SW480 (cell line): Measurements from ENCODE around the gene SLC15A4.
"Not testable (repeated sequence)": the region's sequence is repeated elsewhere in the genome, so short reads cannot be mapped to it uniquely, and the experiment has no call there.

ENCODE experiments used
- DNase-seq: peaks from one replicate; pipeline ENCODE4 v3.0.0-alpha.2; 2016; ENCODE audit warnings: low spot score

The SLC15A4 gene

DNA sequence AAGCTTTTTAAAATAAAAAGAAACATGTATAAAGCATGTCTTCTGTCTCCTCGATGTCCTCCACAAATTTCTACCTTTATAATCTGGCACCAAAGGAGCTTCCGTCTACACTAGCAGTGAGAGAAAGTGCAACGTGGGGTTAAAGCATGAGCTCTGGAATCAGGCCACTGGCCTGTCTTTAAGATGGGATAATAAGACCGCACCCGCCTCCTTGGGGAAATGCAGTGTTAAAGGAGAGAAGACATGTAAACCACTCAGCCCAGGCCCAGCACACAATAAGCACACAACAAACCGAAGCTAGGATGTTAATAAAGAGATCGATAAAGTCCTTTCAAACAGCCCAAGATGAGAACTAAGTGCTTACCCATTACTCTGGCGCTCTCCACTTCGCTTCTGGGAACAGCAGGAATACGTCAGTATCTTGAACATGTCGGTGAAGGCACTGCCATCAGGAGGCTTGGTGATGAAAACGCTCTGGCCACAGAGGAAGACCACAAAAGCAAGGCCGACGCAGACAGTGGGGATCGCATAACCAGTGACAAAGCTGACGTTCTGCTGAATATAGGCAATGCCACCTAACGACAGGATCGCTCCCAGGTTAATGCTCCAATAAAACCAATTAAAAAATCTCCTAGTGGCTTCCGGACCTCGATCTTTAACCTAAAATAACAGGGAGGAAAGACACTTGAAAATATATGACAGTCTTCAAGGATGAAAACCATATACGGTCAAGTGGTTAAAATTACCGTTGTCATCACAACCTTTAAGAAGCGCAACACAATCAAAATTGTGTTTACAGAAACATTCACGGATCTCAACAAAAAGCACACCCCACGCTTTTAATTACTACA, 9.1 kb downstream of the SLC15A4 start:
- DNase-seq = no peak

DNA sequence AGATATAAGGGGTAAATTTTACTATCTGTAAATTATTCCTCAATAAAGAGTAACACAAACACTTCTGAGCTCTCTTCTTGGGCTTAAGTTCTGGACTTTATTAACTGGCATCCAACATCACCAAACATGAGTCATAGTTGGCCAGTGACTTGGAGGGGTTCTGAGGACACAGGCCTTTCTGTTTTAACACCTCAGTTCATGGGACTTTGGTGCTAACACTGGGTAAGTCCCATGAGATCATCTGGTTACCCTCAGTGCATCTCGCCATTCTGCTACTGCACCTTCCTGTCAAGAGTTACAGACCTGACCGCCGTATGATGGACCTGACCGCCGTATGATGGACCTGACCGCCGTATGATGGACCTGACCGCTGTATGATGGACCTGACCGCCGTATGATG, 9.9 kb downstream of the SLC15A4 start:
- no peak for DNase-seq

DNA sequence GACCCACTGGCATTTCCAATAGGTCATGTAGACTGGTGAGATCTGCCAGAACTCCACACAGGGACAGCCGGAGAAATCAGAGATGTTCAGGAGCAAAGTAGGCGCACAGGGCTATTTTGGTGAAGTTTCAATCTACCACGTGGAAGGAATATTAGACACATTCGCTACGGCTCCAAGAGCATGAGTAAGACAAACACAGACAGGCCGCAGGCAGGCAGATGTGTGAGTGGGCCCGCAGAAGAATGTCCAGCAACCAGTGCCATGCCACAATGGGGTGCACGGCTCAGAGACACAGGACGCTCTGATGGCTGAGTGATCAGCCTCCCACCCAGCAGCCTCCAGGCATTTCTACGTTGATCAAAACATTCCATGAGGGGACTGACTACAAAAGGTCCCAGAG, 10.4 kb downstream of the SLC15A4 start:
- DNase-seq = no peak

GRCh38 chr12:128811806-128812205, 12.0 kb downstream of the SLC15A4 start:
- no peak for DNase-seq

GRCh38 chr12:128810182-128811127, 13.3 kb downstream of the SLC15A4 start:
- DNase-seq = no peak

DNA sequence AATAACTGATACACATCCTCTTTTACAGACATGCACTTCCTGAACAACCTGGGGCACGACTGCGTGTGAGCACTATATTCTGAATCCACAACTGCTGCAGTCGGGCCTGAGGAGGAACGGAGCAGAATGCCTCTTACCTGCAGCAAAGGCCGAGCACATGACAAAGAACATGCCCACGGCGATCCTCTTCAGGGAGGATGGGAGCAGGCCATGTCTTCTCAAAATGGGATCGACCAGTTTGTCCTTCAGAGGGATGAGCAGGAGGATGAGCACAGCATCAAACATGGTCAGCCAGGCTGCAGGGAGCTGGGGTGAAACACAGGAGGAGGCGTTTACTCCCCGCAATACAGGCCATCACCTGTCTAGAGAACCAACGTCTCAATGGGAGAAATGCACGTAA, 15.1 kb downstream of the SLC15A4 start:
- no peak for DNase-seq

DNA sequence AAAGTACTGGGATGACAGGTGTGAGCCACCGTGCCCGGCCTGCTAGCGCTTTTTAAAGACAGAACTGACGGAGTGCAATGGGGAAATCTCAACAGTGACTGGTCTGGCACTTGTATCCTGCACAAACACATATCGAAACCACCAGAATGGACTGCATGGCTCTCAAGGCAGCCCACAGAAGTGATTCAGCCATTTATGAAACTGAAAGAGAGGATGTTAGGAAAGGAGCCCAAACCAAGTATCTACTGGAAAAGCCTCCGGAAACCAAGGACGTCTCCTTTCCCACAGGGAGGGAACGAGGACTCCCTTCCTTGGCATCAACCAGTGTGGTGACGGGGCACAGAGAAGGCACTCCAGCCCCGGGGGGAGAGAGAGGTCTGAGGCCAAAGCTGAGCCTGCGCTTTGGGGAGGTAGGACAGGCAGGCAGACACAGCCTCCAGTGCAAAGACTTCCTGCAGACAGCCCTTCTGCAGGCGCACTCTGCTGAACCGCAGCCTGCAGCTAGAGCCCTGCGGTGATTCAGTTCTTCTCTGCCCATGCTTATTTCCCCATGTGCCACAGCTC, 16.5 kb downstream of the SLC15A4 start:
- no peak for DNase-seq

DNA sequence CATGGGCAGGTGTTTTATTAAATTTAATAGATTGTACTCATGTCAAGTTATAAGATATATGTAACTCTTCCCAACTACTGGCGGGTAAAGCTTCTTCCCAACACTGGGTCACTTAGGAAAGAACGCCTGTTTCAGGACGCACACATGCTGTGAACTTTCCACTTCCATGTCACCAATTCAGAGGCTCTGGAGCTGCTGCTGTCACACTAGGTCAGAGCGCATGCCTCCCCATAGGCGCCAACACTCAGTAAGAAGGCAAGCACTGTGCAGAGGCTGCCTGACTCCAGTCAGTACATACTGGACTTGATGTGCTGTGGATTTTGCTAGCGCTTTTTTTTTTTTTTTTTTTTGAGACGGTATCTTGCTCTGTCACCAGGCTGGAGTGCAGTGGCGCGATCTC, 17.2 kb downstream of the SLC15A4 start:
- DNase-seq = no peak

DNA sequence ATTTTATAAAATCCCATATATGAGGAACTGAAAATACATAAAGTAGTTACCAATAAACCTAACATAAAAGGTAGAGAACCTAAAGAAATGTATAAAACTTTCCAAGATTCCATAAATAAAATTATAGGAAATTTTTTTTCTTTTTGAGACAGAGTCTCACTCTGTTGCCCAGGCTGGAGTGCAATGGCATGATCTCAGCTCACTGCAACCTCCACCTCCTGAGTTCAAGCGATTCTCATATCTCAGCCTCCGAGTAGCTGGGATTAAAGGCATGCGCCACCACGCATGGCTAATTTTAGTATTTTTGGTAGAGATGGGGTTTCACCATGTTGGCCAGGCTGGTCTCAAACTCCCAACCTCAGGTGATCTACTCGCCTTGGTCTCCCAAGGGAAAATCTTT, 18.4 kb downstream of the SLC15A4 start:
- not testable (repeated sequence) for DNase-seq

DNA sequence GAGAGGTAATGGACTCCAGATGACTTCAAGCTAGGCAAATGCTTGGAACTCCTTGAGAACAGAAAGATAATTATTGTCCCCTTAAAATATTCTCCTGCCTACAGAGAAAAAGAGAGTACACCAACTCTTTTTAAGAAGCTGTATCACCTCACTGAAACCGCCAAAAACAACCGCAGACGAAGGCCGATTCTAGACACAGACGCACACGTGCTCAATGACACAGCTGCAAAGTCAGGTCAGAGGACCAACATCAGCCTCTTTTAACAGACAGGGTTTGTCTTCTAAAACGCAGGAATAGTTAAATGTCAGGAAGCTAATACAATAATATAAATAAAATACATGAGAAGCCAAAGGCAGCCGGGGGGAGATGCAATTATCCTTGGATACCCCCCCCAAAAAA, 19.0 kb downstream of the SLC15A4 start:
- DNase-seq = no peak

GRCh38 chr12:128803788-128804187, 20.0 kb downstream of the SLC15A4 start:
- no peak for DNase-seq

GRCh38 chr12:128802756-128803155, 21.0 kb downstream of the SLC15A4 start:
- DNase-seq = no peak

GRCh38 chr12:128801879-128802391, 21.8 kb downstream of the SLC15A4 start:
- DNase-seq = peak; percentile 23

GRCh38 chr12:128800606-128801005, 23.2 kb downstream of the SLC15A4 start:
- no peak for DNase-seq

DNA sequence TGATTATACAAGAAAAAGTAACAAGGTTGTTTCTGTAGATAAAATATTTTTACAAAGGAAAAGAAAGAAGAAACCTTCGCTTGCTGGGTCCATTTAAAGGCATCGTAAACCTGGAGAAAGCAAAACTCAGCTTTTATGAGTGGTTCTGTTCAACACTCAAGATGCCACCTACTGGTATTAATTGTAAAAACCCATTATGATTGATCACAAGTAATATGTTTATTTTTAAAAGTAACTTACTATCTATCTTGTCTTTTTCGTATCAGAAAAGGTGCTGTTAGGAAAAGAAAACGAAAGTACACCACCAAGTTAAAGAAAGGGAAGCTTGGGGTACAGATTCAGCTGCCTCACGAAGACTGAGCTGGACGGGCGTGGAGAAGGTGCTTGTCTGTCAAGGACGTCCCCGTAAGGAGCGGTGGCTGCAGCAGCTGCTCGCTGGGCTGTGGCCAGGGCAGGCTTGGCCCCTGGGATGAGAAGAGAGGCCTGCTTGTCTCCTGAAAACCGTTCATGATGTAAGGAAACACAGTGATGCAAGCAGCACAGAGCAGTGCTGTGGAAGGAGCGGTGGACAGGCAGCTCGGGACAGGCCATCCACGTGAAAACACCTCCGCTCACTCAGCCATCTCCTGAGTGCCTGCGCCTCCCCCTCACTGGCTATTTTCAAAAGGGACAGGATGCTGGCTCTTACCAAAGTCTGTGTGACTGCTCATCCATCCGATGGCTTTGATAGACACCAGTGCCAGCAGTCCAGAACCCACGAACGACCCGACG, 25.0 kb downstream of the SLC15A4 start:
- no peak for DNase-seq

DNA sequence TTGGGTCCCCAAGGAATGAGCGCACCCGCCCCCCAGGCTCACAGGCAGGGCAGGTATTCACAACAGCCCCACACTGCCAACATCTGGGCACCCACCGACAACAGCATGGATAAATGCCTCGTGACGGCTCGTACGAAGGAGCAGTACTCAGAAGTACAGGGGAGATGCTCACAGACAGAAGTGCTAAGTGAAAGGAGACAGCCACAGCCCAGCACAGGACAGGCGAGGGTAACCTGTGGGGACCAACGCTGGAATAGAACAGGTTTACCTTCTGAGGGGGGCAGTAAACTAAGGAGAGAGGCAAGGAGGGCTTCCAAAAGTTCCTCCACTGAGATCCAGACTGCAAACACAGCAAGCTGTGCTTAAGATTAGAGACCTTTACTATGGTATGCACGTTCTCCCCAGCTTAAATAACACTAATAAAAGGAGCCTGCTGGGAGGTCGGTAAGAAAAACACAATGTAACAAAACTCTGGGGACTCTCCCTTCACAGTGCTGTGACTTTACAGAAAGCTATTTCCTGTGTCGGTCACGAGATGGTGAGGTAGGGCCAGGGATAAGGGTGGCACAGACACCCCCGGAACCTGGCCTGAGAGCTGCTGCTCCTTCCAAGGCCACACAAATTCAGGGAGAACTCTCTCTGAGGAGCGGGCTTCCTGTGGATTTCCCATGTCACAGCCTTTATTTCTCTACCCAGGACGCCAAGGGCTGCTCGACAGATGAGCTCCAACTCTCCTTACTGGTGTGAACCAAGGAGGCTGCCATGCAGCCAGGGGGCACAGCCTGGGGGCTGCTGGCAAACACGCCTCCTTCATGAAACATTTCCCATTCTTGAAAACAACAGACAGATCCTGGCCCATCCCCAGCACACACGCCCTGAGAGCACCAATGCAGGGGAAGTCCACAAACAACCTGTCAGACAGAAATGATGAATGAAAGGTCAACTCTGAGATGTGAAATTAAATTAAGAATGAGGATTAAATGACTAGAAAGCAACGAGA, 26.3 kb downstream of the SLC15A4 start:
- no peak for DNase-seq

DNA sequence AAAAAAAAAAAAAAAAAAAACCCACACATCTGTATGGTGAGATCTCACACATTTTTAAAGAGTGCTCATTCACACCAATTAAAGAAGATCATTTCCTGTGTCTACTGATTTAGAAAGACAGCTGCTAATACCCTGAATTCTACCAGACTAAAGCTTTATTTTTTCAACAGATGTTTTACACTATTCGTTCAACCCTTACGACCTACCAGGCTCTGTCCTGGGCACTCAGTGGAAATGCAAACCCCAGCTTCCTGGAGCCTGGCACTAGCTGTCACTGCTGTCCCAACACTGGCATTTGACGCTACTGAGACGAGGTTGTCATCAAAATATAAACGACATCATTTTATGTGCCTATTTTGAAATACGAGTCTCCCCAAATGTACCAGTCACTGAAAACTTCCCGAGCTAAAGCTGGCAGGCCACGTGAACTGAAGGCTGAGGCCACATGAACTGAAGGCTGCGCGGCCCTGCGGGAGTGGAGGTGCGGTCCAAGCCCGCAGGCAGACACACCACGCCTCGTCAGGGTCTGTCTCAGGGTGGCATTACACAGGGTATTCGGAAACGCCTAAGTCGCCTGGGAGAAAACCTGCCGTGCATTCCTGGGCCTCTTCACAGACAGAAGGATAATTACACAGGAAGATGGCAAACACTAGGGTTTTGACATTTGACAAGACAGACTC, 27.2 kb downstream of the SLC15A4 start:
- DNase-seq = no peak

- no peak for DNase-seq
Observed at GRCh38 chr12:128795530-128796361, 28.0 kb downstream of the SLC15A4 start.
